PC-9 (cell line): Measurements from ENCODE around the gene SH3TC1. TPM values are rescaled to one million over a fixed set of nuclear protein-coding genes. Genes with fewer than 3 reads are reported as not detected.

ENCODE experiments used
- BruUV-seq: library from RNA; stranded (reverse); fragments of 400-500 nt; replicated peaks from 2 replicates; lab custom pipeline; 2021; lab: Mats Ljungman, UMichigan
- CTCF ChIA-PET: fragments of 300-600 bp; sonication (Branson Sonifier 250); formaldehyde crosslinking; loops from one replicate; lab custom pipeline; 2022; ENCODE audit warnings: antibody characterized with exemption; lab: Charles Lee
- POLR2A ChIA-PET: fragments of 300-600 bp; sonication (Branson Sonifier 250); formaldehyde crosslinking; loops from one replicate; lab custom pipeline; 2022; ENCODE audit warnings: antibody characterized with exemption; ENCODE audit not compliant: unreplicated experiment; lab: Charles Lee
- DNase-seq, 2 experiments: peaks; one replicate each; pipeline versions ENCODE4 v3.0.0 to v3.0.0-alpha.2; 2015 to 2022; ENCODE audit warnings: mixed read lengths in 1 of 2
- H2AFZ ChIP-seq: fragments of 200-600 bp; sonication (generic); 2 replicates; pipeline ENCODE4 v1.8.1; 2017; ENCODE audit warnings: antibody characterized with exemption
- H3F3A ChIP-seq: fragments of 200-600 bp; sonication (generic); 2 replicates; pipeline ENCODE4 v1.8.1; 2017; ENCODE audit warnings: antibody characterized with exemption, mild to moderate bottlenecking, low read depth; ENCODE audit not compliant: insufficient read depth
- H3K27ac ChIP-seq: fragments of 200-600 bp; sonication (generic); 2 replicates; pipeline ENCODE4 v1.6.1; 2016; ENCODE audit warnings: mixed run types
- H3K27me3 ChIP-seq: fragments of 200-600 bp; sonication (generic); 2 replicates; pipeline ENCODE4 v1.6.1; 2016; ENCODE audit warnings: low read depth, mixed run types; ENCODE audit not compliant: insufficient read depth
- H3K36me3 ChIP-seq: fragments of 200-600 bp; sonication (generic); 2 replicates; pipeline ENCODE4 v1.6.1; 2016; ENCODE audit warnings: low read depth, mixed run types
- H3K4me1 ChIP-seq: fragments of 200-600 bp; sonication (generic); replicated peaks from 2 replicates; pipeline ENCODE4 v1.6.1; 2016; ENCODE audit warnings: mixed run types; ENCODE audit not compliant: insufficient read depth
- H3K4me2 ChIP-seq: fragments of 200-600 bp; sonication (generic); 2 replicates; pipeline ENCODE4 v1.6.1; 2017; ENCODE audit warnings: mixed run types
- H3K4me3 ChIP-seq: fragments of 200-600 bp; sonication (generic); 2 replicates; pipeline ENCODE4 v1.6.1; 2016; ENCODE audit warnings: mixed run types
- H3K79me2 ChIP-seq: fragments of 200-600 bp; sonication (generic); 2 replicates; pipeline ENCODE4 v1.6.1; 2017; ENCODE audit warnings: low read depth, mixed run types
- H3K9me2 ChIP-seq: fragments of 200-600 bp; sonication (generic); 2 replicates; pipeline ENCODE4 v1.8.1; 2017; ENCODE audit warnings: mild to moderate bottlenecking; ENCODE audit not compliant: insufficient read depth
- H3K9me3 ChIP-seq: fragments of 200-600 bp; sonication (generic); 2 replicates; pipeline ENCODE4 v1.8.1; 2016; ENCODE audit warnings: low read depth; ENCODE audit not compliant: insufficient read depth
- H4K20me1 ChIP-seq: fragments of 200-600 bp; sonication (generic); 2 replicates; pipeline ENCODE4 v1.8.1; 2017; ENCODE audit not compliant: insufficient read depth
- CTCF ChIP-seq: fragments of 200-600 bp; sonication (generic); conservative IDR thresholded peaks from 2 replicates; pipeline ENCODE4 v1.6.1; 2017; ENCODE audit warnings: mixed run types, antibody characterized with exemption, mild to moderate bottlenecking, moderate library complexity
- EZH2 ChIP-seq: fragments of 200-600 bp; sonication (generic); IDR thresholded peaks from 2 replicates; pipeline ENCODE4 v1.8.0; 2017; ENCODE audit warnings: antibody characterized with exemption, low read depth
- intact Hi-C: fragments of 100-400 bp; cut with micrococcal nuclease; formaldehyde crosslinking; loops from one replicate; pipeline ENCODE4 v1.10.0; 2022; ENCODE audit not compliant: unreplicated experiment
- total RNA-seq: library from RNA; stranded (reverse); gene quantifications from 2 replicates; pipeline ENCODE4 v1.2.3, GENCODE V29; 2021

Gene SH3TC1
- total RNA-seq, 1 experiment from 2014 or later, result 5.2 TPM

- Histone ChIP-seq H3K9me2 (no peaks in the 10 kb centered on the region), H3F3A (peaks cover 38% of the 10 kb centered on the region), H3K79me2 (no peaks in the 10 kb centered on the region), H4K20me1 (no peaks in the 10 kb centered on the region), H2AFZ (no peak overlapping the region), H3K27ac (no peak overlapping the region), H3K36me3 (no peaks in the 10 kb centered on the region), H3K4me1 (peaks cover 40% of the 10 kb centered on the region), H3K4me3 (no peak overlapping the region), H3K27me3 (no peaks in the 10 kb centered on the region), H3K9me3 (no peaks in the 10 kb centered on the region), H3K4me2 (no peak overlapping the region)
- no peak for DNase-seq
- intact Hi-C loops, result loop anchor here (5.0 kb wide), 1 partner anchor 984 kb away; no protein-coding TSS in a partner anchor
- BruUV-seq, result no TSS peak
- CTCF ChIA-PET, result no interaction called here
- POLR2A ChIA-PET, result no interaction called here
- TF ChIP-seq EZH2 (no peak), CTCF (no peak)
Measured at GRCh38 chr4:8181119-8181518, 18.0 kb upstream of the SH3TC1 start.

GRCh38 chr4:8181844-8182243, 17.2 kb upstream of the SH3TC1 start:
- POLR2A ChIA-PET, result interaction anchor here (0.5 to 0.8 kb wide), 2 partner anchors 17 to 48 kb away, joined by 3 to 4 read pairs; partner anchors contain the start of gene SH3TC1
- Histone ChIP-seq H3K4me1 (peaks cover 40% of the 10 kb centered on the region), H4K20me1 (no peaks in the 10 kb centered on the region), H3K27me3 (no peaks in the 10 kb centered on the region), H2AFZ (no peak overlapping the region), H3K9me2 (no peaks in the 10 kb centered on the region), H3K79me2 (no peaks in the 10 kb centered on the region), H3F3A (peaks cover 38% of the 10 kb centered on the region), H3K36me3 (no peaks in the 10 kb centered on the region), H3K27ac (no peak overlapping the region), H3K4me3 (no peak overlapping the region), H3K9me3 (no peaks in the 10 kb centered on the region), H3K4me2 (peak overlapping the region; percentile 55)
- peak in 1 of 2 experiments; percentile 62 for DNase-seq
- CTCF ChIA-PET, result no interaction called here
- intact Hi-C loops, result loop anchor here (2.0 to 5.0 kb wide), 2 partner anchors 47 to 985 kb away; no protein-coding TSS in a partner anchor
- no TSS peak for BruUV-seq
- no peak for TF ChIP-seq CTCF
- TF ChIP-seq EZH2, result no peak

GRCh38 chr4:8182294-8182693, 16.8 kb upstream of the SH3TC1 start:
- Histone ChIP-seq H3K4me2 (peak overlapping the region; percentile 55), H3K9me3 (no peaks in the 10 kb centered on the region), H2AFZ (no peak overlapping the region), H3K4me3 (no peak overlapping the region), H3K79me2 (no peaks in the 10 kb centered on the region), H3K9me2 (no peaks in the 10 kb centered on the region), H3K4me1 (peaks cover 40% of the 10 kb centered on the region), H3F3A (peaks cover 38% of the 10 kb centered on the region), H3K36me3 (no peaks in the 10 kb centered on the region), H3K27ac (peak overlapping the region; percentile 72; the same call in 1 of the 2 replicates), H4K20me1 (no peaks in the 10 kb centered on the region), H3K27me3 (no peaks in the 10 kb centered on the region)
- intact Hi-C loops, result loop anchor here (2.0 to 5.0 kb wide), 2 partner anchors 47 to 985 kb away; no protein-coding TSS in a partner anchor
- ChIA-PET POLR2A (interaction anchor here (0.5 to 0.8 kb wide), 2 partner anchors 17 to 47 kb away, joined by 3 to 4 read pairs; partner anchors contain the start of gene SH3TC1), CTCF (no interaction called here)
- no peak for TF ChIP-seq EZH2
- no peak for TF ChIP-seq CTCF
- BruUV-seq, result no TSS peak
- no peak for DNase-seq
